ENCODE measurements around the gene C6orf141. TPM values are rescaled to one million over a fixed set of nuclear protein-coding genes. Genes with fewer than 3 reads are reported as not detected.
A peak's percentile ranks its signal among the peaks of the same experiment; 100 is the strongest.

C6orf141 gene
- total and polyA plus RNA-seq, 2 of the 13 experiments (the other 11 are each of a cell fraction or from before 2014, with no cell fraction given) = 0.07 TPM; not detected in 1

- peak; percentile 78 for TF ChIP-seq MAFF (IDR thresholded peaks at IDR 0.05; ENCODE audit: low read depth, low read length)
- peak; percentile 85 for TF ChIP-seq ZSCAN30 (CRISPR knock-in tag; IDR thresholded peaks at IDR 0.05)
- TF ChIP-seq MYNN (CRISPR knock-in tag; IDR thresholded peaks at IDR 0.05; ENCODE audit: low read depth) = 0 out of 2 replicates have a peak, but pooled peaks have one; percentile 64
- peak; percentile 99 for TF ChIP-seq AHDC1 (CRISPR knock-in tag; IDR thresholded peaks at IDR 0.05; ENCODE audit: borderline replicate concordance)
- TF ChIP-seq E2F1 (CRISPR knock-in tag; IDR thresholded peaks at IDR 0.05) = no peak
- TF ChIP-seq ZMYM4 (CRISPR knock-in tag; IDR thresholded peaks at IDR 0.05) = peak; percentile 95
- peak; percentile 95; the same call in 1 of the 2 replicates for TF ChIP-seq ZBTB43 (CRISPR knock-in tag; conservative IDR thresholded peaks at IDR 0.05)
- TF ChIP-seq MXI1 (IDR thresholded peaks at IDR 0.05; ENCODE audit: borderline replicate concordance, low read depth, low read length) = peak; percentile 42; the same call in 1 of the 3 replicates
- no peak; the same call in 1 of the 2 replicates for TF ChIP-seq ELF1 (CRISPR knock-in tag; IDR thresholded peaks at IDR 0.05)
- TF ChIP-seq GPN1 (CRISPR knock-in tag; IDR thresholded peaks at IDR 0.05; ENCODE audit: borderline replicate concordance) = no peak
- peak; percentile 93 for TF ChIP-seq MED1 (CRISPR knock-in tag; IDR thresholded peaks at IDR 0.05)
- no peak for TF ChIP-seq RFX5 (IDR thresholded peaks at IDR 0.05; ENCODE audit: low read depth, low read length)
- TF ChIP-seq KLF6 (CRISPR knock-in tag; IDR thresholded peaks at IDR 0.05) = peak; percentile 62; the same call in 1 of the 2 replicates
- peak; percentile 90 for TF ChIP-seq ERF (CRISPR knock-in tag; IDR thresholded peaks at IDR 0.05)
- no peak for TF ChIP-seq RBM22 (optimal IDR thresholded peaks at IDR 0.05; ENCODE audit: low read length)
- TF ChIP-seq FOXP4 (CRISPR knock-in tag; IDR thresholded peaks at IDR 0.05) = peak; percentile 96
- TF ChIP-seq TARDBP (CRISPR knock-in tag; IDR thresholded peaks at IDR 0.05) = peak; percentile 97
- peak; percentile 99 for TF ChIP-seq GATA4 (IDR thresholded peaks at IDR 0.05; ENCODE audit: borderline replicate concordance, low read depth)
- peak; percentile 97; the same call in 1 of the 2 replicates for TF ChIP-seq TOE1 (CRISPR knock-in tag; IDR thresholded peaks at IDR 0.05)
- TF ChIP-seq SKI (IDR thresholded peaks at IDR 0.05; ENCODE audit: partially characterized antibody) = peak; percentile 86
These were observed 27.5 kb upstream of the C6orf141 start (continued) for GRCh38 chr6:49522710-49523593.

All from HepG2 (cell line).